Glutamatergic neuron (in vitro differentiated cells): ENCODE data around the gene PAX7. TPM values are rescaled to one million over a fixed set of nuclear protein-coding genes. Genes with fewer than 3 reads are reported as not detected.

Experiments
- DNase-seq: peaks from one replicate; pipeline ENCODE4 v3.0.0; 2022
- H3K27ac Mint-ChIP-seq: one replicate; pipeline ENCODE4 v1.8.0; 2020; ENCODE audit warnings: mild to moderate bottlenecking, mixed read lengths, inconsistent platforms; ENCODE audit not compliant: unreplicated experiment
- H3K27me3 Mint-ChIP-seq: one replicate; pipeline ENCODE4 v1.8.0; 2020; ENCODE audit warnings: mild to moderate bottlenecking, moderate library complexity, mixed read lengths, inconsistent platforms; ENCODE audit not compliant: unreplicated experiment
- H3K36me3 Mint-ChIP-seq: one replicate; pipeline ENCODE4 v1.8.0; 2020; ENCODE audit warnings: mild to moderate bottlenecking, mixed read lengths, inconsistent platforms; ENCODE audit not compliant: unreplicated experiment
- H3K4me1 Mint-ChIP-seq: one replicate; pipeline ENCODE4 v1.8.0; 2020; ENCODE audit warnings: mild to moderate bottlenecking, low read depth, mixed read lengths, inconsistent platforms; ENCODE audit not compliant: unreplicated experiment
- H3K4me3 Mint-ChIP-seq: one replicate; pipeline ENCODE4 v1.8.0; 2020; ENCODE audit warnings: mild to moderate bottlenecking, mixed read lengths, inconsistent platforms; ENCODE audit not compliant: unreplicated experiment
- H3K9me3 Mint-ChIP-seq: one replicate; pipeline ENCODE4 v1.8.0; 2020; ENCODE audit warnings: mild to moderate bottlenecking, moderate library complexity, mixed read lengths, inconsistent platforms; ENCODE audit not compliant: unreplicated experiment
- total RNA-seq: library from RNA; stranded (reverse); fragmentation: NEBNext Ultra II Directional; extraction: Animal tissue kit (Norgen Biotek cat#: 25700); gene quantifications from one replicate; pipeline ENCODE4 v1.2.1, GENCODE V29; 2021; ENCODE audit not compliant: unreplicated experiment
- TF ChIP-seq, protein P1 (sequence below): fragments of 200-600 bp; sonication (generic); IDR thresholded peaks from one replicate; pipeline ENCODE4 v1.5.0; 2021; ENCODE audit not compliant: partially characterized antibody, unreplicated experiment

PAX7 gene
- total RNA-seq, 1 donor from 2014 or later: 0.07 TPM

DNA sequence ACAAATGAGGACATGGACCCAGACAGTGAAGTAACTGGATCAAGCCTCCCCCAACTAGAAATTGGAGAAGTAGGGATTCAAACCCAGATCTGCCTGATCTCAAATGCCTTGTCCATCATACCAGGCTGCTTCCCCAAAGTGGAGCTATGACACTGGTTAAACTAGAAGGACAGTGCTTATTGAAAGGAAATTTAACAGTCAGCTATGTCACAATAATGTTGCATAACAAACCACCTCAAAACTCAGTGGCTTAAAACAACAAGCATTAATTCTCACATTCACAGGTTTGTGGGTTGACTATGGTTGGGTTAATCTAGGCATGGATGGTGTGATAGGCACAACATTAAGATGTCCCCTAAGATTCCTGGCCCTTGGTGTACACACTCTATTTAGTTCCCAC lies 121.8 kb downstream of the PAX7 start:
- no peak for DNase-seq
- peaks cover 6% of the 10 kb centered on the region for H3K36me3 Mint-ChIP-seq
- H3K4me3 Mint-ChIP-seq: no peak overlapping the region
- peaks cover 3% of the 10 kb centered on the region for H3K9me3 Mint-ChIP-seq
- no peaks in the 10 kb centered on the region for H3K4me1 Mint-ChIP-seq
- peaks cover 8% of the 10 kb centered on the region for H3K27me3 Mint-ChIP-seq
- TF ChIP-seq, protein P1, sequence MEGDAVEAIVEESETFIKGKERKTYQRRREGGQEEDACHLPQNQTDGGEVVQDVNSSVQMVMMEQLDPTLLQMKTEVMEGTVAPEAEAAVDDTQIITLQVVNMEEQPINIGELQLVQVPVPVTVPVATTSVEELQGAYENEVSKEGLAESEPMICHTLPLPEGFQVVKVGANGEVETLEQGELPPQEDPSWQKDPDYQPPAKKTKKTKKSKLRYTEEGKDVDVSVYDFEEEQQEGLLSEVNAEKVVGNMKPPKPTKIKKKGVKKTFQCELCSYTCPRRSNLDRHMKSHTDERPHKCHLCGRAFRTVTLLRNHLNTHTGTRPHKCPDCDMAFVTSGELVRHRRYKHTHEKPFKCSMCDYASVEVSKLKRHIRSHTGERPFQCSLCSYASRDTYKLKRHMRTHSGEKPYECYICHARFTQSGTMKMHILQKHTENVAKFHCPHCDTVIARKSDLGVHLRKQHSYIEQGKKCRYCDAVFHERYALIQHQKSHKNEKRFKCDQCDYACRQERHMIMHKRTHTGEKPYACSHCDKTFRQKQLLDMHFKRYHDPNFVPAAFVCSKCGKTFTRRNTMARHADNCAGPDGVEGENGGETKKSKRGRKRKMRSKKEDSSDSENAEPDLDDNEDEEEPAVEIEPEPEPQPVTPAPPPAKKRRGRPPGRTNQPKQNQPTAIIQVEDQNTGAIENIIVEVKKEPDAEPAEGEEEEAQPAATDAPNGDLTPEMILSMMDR: no peak
- no peak overlapping the region for H3K27ac Mint-ChIP-seq

DNA sequence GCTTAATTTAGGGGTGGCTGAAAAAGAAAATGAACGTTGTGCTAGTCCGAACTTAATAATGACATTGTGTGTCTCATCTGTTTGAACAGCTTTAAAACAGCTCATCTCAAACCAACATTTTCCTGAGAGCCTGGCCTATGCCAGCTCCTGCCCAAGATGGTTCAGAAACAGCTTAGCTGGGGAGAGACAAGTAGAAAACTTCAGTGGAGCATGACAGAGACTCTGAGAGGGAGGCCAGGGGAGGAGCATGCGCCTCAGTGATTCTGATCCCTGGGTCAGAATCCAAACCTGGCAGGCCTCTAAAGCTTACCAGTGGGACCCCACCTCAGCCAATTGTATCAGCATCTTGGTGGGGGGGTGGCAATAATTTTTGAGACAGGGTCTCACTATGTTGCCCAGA lies 129.5 kb downstream of the PAX7 start:
- DNase-seq: no peak
- H3K4me1 Mint-ChIP-seq: no peaks in the 10 kb centered on the region
- peaks cover 1% of the 10 kb centered on the region for H3K9me3 Mint-ChIP-seq
- TF ChIP-seq, protein P1: no peak
- H3K36me3 Mint-ChIP-seq: peaks cover 6% of the 10 kb centered on the region
- no peak overlapping the region for H3K4me3 Mint-ChIP-seq
- H3K27ac Mint-ChIP-seq: no peak overlapping the region
- H3K27me3 Mint-ChIP-seq: peaks cover 2% of the 10 kb centered on the region

DNA sequence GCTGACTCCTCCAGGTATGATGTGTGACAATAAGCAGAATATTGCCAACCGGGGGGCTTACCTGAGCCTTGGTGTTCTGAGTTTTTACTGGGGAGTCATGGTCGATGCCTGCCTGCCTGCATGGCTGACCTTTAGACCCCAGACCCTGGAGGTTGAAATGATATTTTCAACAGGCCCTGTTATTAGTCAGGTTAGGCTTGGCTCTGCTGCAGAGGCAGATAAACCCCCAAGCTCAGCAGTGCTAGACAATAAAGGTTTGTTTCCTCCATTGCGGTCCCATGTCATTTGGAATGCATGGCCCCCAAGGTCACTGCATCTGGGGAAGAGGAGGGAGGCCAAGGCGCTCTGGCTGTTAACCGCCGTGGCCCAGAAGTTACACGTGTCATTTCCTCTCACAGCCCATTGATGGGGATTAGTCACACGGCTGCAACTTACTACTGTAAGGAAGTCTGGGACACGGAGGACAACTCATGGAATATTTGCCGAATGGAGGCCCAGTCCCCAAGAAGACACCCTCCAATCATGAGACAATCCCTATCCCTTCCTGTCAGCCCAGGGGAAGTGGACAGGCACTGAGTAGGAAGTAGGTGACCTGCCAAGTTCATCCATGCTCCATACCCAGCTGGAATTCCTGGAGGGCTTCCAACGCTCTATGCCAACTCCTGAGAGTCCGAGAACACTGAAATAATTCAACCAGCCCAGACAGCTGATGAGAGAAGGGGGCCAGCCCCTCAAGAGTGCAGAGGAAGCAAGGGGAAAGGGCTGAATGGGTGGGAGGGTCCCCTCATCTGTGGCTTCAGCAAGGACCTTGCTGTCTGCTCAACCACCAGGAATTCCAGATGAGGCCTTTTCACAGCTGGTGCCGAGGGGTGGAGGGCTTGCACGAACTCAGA lies 131.5 kb downstream of the PAX7 start:
- TF ChIP-seq, protein P1: no peak
- H3K9me3 Mint-ChIP-seq: peaks cover 2% of the 10 kb centered on the region
- DNase-seq: no peak
- peaks cover 8% of the 10 kb centered on the region for H3K27me3 Mint-ChIP-seq
- no peak overlapping the region for H3K27ac Mint-ChIP-seq
- no peak overlapping the region for H3K4me3 Mint-ChIP-seq
- H3K4me1 Mint-ChIP-seq: no peaks in the 10 kb centered on the region
- no peaks in the 10 kb centered on the region for H3K36me3 Mint-ChIP-seq

DNA sequence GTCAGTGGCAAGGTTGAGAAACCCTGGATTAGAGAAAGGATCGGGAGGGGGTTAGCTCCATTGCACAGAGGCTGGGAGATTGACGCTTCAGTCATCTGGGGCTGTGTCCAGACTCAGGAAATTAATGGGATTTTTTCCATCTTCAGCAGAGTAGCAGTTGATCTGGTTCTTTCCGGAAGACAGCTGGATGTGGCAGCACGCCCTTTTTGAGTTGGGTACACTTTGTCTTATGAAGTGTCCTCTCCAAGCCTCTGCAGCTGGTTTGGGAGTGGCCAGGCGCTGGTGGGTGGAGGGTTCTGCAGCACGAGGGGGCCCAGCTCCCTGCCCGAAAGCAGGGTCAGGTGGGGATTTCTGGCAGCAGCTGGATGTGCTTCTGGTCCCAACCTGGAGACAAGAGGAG lies 133.7 kb downstream of the PAX7 start:
- Mint-ChIP-seq H3K4me3 (no peak overlapping the region), H3K27me3 (peaks cover 8% of the 10 kb centered on the region), H3K36me3 (no peaks in the 10 kb centered on the region), H3K4me1 (no peaks in the 10 kb centered on the region), H3K27ac (no peak overlapping the region), H3K9me3 (peaks cover 2% of the 10 kb centered on the region)
- DNase-seq: no peak
- TF ChIP-seq, protein P1: no peak

DNA sequence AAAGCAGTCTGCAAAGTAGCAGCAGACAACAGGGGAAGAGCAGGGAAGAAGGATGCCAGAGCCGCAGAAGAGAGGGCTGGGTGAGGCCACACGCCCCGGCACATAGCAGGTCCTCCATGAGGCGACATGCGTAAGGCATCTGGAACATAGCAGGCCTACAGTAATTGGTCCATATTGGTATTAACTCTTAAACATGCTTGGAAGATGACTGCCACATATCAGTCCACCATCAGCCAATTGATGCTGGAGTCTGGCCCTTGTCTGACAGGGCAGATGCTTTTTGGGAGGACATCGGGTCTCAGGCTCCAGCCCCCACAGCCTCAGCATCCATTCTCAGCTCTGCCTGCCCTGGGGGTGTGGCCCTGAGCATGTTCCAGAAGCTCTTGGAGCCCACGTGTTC lies 135.1 kb downstream of the PAX7 start:
- Mint-ChIP-seq H3K36me3 (no peaks in the 10 kb centered on the region), H3K9me3 (peaks cover 3% of the 10 kb centered on the region), H3K27me3 (peaks cover 9% of the 10 kb centered on the region), H3K4me1 (no peaks in the 10 kb centered on the region), H3K4me3 (no peak overlapping the region), H3K27ac (no peak overlapping the region)
- no peak for DNase-seq
- TF ChIP-seq, protein P1: no peak
